ENCODE results near the gene NVL.
A peak's percentile ranks its signal among the peaks of the same experiment; 100 is the strongest.
"Not testable (repeated sequence)": the region's sequence is repeated elsewhere in the genome, so short reads cannot be mapped to it uniquely, and the experiment has no call there.

Gene NVL

GRCh38 chr1:224223819-224224714 lies 105.9 kb downstream of the NVL start:
- no peak for DNase-seq

GRCh38 chr1:224219612-224220059 lies 110.3 kb downstream of the NVL start:
- DNase-seq, result no peak

GRCh38 chr1:224219011-224219611 lies 110.9 kb downstream of the NVL start:
- DNase-seq, result no peak

GRCh38 chr1:224217655-224218623 lies 112.0 kb downstream of the NVL start:
- DNase-seq, result peak; percentile 36

- no peak for DNase-seq
These were observed 113.6 kb downstream of the NVL start for GRCh38 chr1:224216382-224216781.

GRCh38 chr1:224213438-224214119 lies 116.4 kb downstream of the NVL start:
- peak; percentile 37 for DNase-seq

GRCh38 chr1:224212618-224213061 lies 117.3 kb downstream of the NVL start:
- DNase-seq, result no peak

GRCh38 chr1:224211206-224211962 lies 118.6 kb downstream of the NVL start:
- peak; percentile 67 for DNase-seq

GRCh38 chr1:224205931-224206538 lies 123.9 kb downstream of the NVL start:
- not testable (repeated sequence) for DNase-seq

- DNase-seq, result peak; percentile 70
These were observed 124.5 kb downstream of the NVL start for GRCh38 chr1:224205438-224205840.

GRCh38 chr1:224203243-224204016 lies 126.5 kb downstream of the NVL start:
- peak; percentile 14 for DNase-seq

- DNase-seq, result no peak
These were observed 128.1 kb downstream of the NVL start for GRCh38 chr1:224201853-224202252.

- no peak for DNase-seq
These were observed 128.6 kb downstream of the NVL start for GRCh38 chr1:224201383-224201782.

GRCh38 chr1:224199679-224200078 lies 130.3 kb downstream of the NVL start:
- DNase-seq, result no peak

GRCh38 chr1:224198572-224198971 lies 131.4 kb downstream of the NVL start:
- DNase-seq, result no peak

GRCh38 chr1:224196813-224197600 lies 133.0 kb downstream of the NVL start:
- no peak for DNase-seq

- no peak for DNase-seq
These were observed 136.5 kb downstream of the NVL start for GRCh38 chr1:224193319-224193966.

GRCh38 chr1:224192082-224192788 lies 137.7 kb downstream of the NVL start:
- no peak for DNase-seq
